Osteoblast (primary cell): Measurements from ENCODE around the gene CEACAM21. TPM values are rescaled to one million over a fixed set of nuclear protein-coding genes. Genes with fewer than 3 reads are reported as not detected.

Source experiments
- DNase-seq: peaks from one replicate; pipeline ENCODE4 v3.0.0; 2011; ENCODE audit warnings: low spot score, mixed read lengths; ENCODE audit not compliant: insufficient read length; ENCODE audit errors: missing footprints
- H2AFZ ChIP-seq: 2 replicates; pipeline ENCODE4 v1.6.0; 2011; ENCODE audit warnings: mild to moderate bottlenecking, low read length
- H3K27ac ChIP-seq: 2 replicates; pipeline ENCODE4 v1.5.1; 2011; ENCODE audit warnings: mild to moderate bottlenecking, low read depth, low read length, moderate library complexity
- H3K27me3 ChIP-seq: 2 replicates; pipeline ENCODE4 v1.6.0; 2012; ENCODE audit warnings: mild to moderate bottlenecking, control low read depth, inconsistent platforms, low read length, moderate library complexity; ENCODE audit not compliant: insufficient read depth
- H3K36me3 ChIP-seq: 2 replicates; pipeline ENCODE4 v1.5.1; 2011; ENCODE audit warnings: mild to moderate bottlenecking, low read length, control low read depth, moderate library complexity; ENCODE audit not compliant: insufficient read depth
- H3K4me1 ChIP-seq: 2 replicates; pipeline ENCODE4 v1.5.1; 2011; ENCODE audit warnings: mild to moderate bottlenecking, low read length, control low read depth, moderate library complexity; ENCODE audit not compliant: insufficient read depth
- H3K4me2 ChIP-seq: 2 replicates; pipeline ENCODE4 v1.6.0; 2011; ENCODE audit warnings: mild to moderate bottlenecking, low read length; ENCODE audit not compliant: insufficient read depth
- H3K4me3 ChIP-seq: fragments of 200-600 bp; sonication (generic); 3 replicates; pipeline ENCODE4 v1.5.1; 2012; ENCODE audit warnings: mild to moderate bottlenecking, low read length, inconsistent platforms; ENCODE audit not compliant: insufficient read depth
- H3K79me2 ChIP-seq: 2 replicates; pipeline ENCODE4 v1.6.0; 2012; ENCODE audit warnings: mild to moderate bottlenecking, low read length, control low read depth, inconsistent platforms; ENCODE audit not compliant: insufficient read depth
- H3K9me3 ChIP-seq: 2 replicates; pipeline ENCODE4 v1.5.1; 2011; ENCODE audit warnings: low read depth, low read length, control low read depth
- H4K20me1 ChIP-seq: 2 replicates; pipeline ENCODE4 v1.6.0; 2012; ENCODE audit warnings: mild to moderate bottlenecking, low read length, control low read depth; ENCODE audit not compliant: insufficient read depth
- total RNA-seq: library from RNA; depleted of rRNA; stranded (reverse); fragments of >200 nt; gene quantifications from 2 replicates; pipeline ENCODE4 v1.2.3, GENCODE V29; 2012
- TF ChIP-seq, protein P1 (sequence below): IDR thresholded peaks from 2 replicates; pipeline ENCODE4 v1.5.1; 2011; ENCODE audit warnings: mild to moderate bottlenecking, low read depth, low read length, moderate library complexity; ENCODE audit errors: extremely low read depth

The CEACAM21 gene
- total RNA-seq, 1 donor = not detected

DNA sequence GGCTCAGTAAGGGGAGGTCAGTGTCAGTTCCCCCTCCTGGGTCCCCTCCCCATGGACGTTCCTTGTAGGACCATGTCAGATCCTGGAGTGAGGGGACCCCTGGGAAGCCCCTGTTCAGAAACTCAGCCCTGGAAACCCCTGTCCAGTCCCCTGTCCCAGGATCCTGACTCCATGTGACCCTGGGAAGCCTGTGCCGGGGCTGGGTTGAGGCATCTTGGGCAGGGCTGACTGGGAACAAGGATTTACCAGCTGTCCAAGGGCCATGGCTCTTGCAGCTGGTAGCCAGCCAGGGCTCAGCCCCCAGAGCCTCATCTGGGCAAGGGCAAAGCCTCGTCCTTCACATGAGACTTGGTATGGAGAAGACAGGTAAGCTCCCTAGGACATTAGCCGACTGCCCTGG is 25.8 kb downstream of the CEACAM21 start:
- Histone ChIP-seq H3K79me2 (no peaks in the 10 kb centered on the region), H3K4me3 (no peak overlapping the region)
- TF ChIP-seq, protein P1, sequence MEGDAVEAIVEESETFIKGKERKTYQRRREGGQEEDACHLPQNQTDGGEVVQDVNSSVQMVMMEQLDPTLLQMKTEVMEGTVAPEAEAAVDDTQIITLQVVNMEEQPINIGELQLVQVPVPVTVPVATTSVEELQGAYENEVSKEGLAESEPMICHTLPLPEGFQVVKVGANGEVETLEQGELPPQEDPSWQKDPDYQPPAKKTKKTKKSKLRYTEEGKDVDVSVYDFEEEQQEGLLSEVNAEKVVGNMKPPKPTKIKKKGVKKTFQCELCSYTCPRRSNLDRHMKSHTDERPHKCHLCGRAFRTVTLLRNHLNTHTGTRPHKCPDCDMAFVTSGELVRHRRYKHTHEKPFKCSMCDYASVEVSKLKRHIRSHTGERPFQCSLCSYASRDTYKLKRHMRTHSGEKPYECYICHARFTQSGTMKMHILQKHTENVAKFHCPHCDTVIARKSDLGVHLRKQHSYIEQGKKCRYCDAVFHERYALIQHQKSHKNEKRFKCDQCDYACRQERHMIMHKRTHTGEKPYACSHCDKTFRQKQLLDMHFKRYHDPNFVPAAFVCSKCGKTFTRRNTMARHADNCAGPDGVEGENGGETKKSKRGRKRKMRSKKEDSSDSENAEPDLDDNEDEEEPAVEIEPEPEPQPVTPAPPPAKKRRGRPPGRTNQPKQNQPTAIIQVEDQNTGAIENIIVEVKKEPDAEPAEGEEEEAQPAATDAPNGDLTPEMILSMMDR = no peak

DNA sequence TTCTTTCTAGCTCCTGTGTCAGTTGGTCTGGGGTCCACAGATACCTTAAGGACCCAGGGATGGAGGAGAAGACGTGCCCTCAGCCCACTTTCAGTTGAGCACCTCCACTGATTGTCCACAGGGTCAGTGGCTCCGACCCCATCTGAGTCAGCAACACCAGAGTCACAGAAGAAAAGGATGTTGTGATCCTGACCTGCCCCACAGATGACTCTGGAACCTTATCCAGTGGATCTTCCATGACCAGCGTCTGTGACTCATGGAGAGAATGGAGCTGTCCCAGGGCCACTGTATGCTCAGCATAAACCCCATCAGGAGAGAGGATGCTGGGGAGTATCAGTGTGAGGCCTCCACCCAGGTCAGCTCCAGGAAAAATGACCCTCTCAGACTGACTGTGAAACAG is 28.9 kb downstream of the CEACAM21 start:
- H4K20me1 ChIP-seq = no peaks in the 10 kb centered on the region
- H3K4me3 ChIP-seq = no peak overlapping the region
- no peaks in the 10 kb centered on the region for H3K4me1 ChIP-seq
- DNase-seq = no peak
- H3K79me2 ChIP-seq = no peaks in the 10 kb centered on the region
- H3K27ac ChIP-seq = no peak overlapping the region
- no peaks in the 10 kb centered on the region for H3K27me3 ChIP-seq
- no peak overlapping the region for H3K4me2 ChIP-seq
- H2AFZ ChIP-seq = no peak overlapping the region
- no peaks in the 10 kb centered on the region for H3K36me3 ChIP-seq
- no peaks in the 10 kb centered on the region for H3K9me3 ChIP-seq
- TF ChIP-seq, protein P1 = no peak

More for the DNA sequence above, 25.8 kb downstream of the CEACAM21 start:
- H3K4me1 ChIP-seq = no peaks in the 10 kb centered on the region
- no peaks in the 10 kb centered on the region for H3K27me3 ChIP-seq
- H3K9me3 ChIP-seq = no peaks in the 10 kb centered on the region
- no peak overlapping the region for H3K4me2 ChIP-seq
- no peak for DNase-seq
- H4K20me1 ChIP-seq = no peaks in the 10 kb centered on the region
- H3K36me3 ChIP-seq = no peaks in the 10 kb centered on the region
- H2AFZ ChIP-seq = no peak overlapping the region
- H3K27ac ChIP-seq = no peak overlapping the region

DNA sequence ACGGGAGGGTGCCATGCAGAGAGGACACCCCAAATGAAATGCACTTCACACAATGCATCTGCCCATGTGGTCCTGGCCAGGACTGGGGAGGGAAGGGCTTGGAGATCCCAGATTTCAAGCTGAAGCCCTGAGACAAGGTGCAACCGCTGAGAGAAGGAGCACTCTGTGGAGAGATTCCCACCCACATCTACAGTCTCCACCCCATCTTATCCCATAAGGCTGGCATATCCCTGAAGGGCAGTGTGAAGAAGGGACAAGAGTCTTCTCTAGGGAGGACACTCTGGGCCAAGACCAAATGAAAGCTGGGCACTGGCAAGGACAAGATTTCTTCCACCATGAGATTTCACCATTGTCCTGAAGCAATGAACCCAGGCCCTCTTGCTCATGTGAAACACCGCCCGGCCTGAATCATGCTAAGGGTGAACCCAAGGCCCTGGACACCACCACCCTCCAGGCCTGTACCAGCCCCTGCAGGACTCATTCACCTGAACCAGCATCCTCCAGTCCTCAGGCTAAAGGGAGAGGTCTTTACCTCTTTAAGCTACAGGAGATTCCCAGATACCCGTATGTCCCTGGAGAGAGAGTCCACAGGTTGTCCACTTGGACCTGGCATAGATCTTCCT is 30.4 kb downstream of the CEACAM21 start:
- no peaks in the 10 kb centered on the region for H4K20me1 ChIP-seq
- no peaks in the 10 kb centered on the region for H3K9me3 ChIP-seq
- H3K36me3 ChIP-seq = no peaks in the 10 kb centered on the region
- no peaks in the 10 kb centered on the region for H3K27me3 ChIP-seq
- no peak overlapping the region for H2AFZ ChIP-seq
- no peak overlapping the region for H3K4me3 ChIP-seq
- TF ChIP-seq, protein P1 = no peak
- H3K4me2 ChIP-seq = no peak overlapping the region
- no peaks in the 10 kb centered on the region for H3K79me2 ChIP-seq
- no peaks in the 10 kb centered on the region for H3K4me1 ChIP-seq
- DNase-seq = no peak
- H3K27ac ChIP-seq = no peak overlapping the region

DNA sequence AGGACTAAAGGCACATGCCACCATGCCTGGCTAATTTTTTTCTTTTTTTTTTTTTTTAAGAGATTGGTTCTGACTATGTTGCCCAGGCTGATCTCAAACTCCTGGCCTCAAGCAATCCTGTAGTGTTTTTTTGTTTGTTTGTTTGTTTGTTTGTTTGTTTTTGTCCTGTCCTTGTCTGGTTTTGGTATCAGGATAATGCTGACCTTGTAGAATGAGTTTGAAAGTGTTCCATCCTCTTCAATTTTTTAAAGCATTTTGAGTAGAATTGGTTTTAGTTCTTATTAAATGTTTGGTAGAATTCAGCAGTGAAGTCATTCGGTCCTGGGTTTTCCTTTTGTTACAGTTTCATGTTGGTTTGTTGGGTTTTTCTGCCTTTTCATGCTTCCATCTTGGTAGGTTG is 31.7 kb downstream of the CEACAM21 start:
- Histone ChIP-seq H3K79me2 (no peaks in the 10 kb centered on the region), H3K9me3 (no peaks in the 10 kb centered on the region), H3K4me1 (no peaks in the 10 kb centered on the region), H3K27ac (no peak overlapping the region), H4K20me1 (no peaks in the 10 kb centered on the region), H3K4me2 (no peak overlapping the region), H3K27me3 (no peaks in the 10 kb centered on the region), H2AFZ (no peak overlapping the region), H3K36me3 (no peaks in the 10 kb centered on the region), H3K4me3 (no peak overlapping the region)
- TF ChIP-seq, protein P1 = no peak
- DNase-seq = no peak
